Vagina (tissue), 2 donors: ENCODE data around the gene WASF3.

ENCODE experiments used
- CTCF ChIP-seq, 3 experiments: fragments of 450-650 bp in 2 of 3; fragments of 200-600 bp in 1 of 3; sonication (generic) in 1 of 3; IDR thresholded peaks; one replicate each; pipeline ENCODE4 v1.5.1; 2017 to 2019; ENCODE audit warnings: antibody characterized with exemption in 3 of 3, mild to moderate bottlenecking in 2 of 3, moderate library complexity in 2 of 3
- POLR2A ChIP-seq, 2 donors: fragments of 450-650 bp; IDR thresholded peaks; one replicate each; pipeline ENCODE4 v1.6.1; 2017; ENCODE audit warnings: antibody characterized with exemption in 2 of 2, mild to moderate bottlenecking in 2 of 2, moderate library complexity in 2 of 2
- POLR2AphosphoS5 ChIP-seq, 2 donors: sonication (generic); formaldehyde crosslinking; IDR thresholded peaks; one replicate each; pipeline ENCODE4 v1.9.0; 2017; ENCODE audit warnings: antibody characterized with exemption in 2 of 2, mild to moderate bottlenecking in 2 of 2, low read depth in 1 of 2; ENCODE audit not compliant: insufficient read depth in 1 of 2

DNA sequence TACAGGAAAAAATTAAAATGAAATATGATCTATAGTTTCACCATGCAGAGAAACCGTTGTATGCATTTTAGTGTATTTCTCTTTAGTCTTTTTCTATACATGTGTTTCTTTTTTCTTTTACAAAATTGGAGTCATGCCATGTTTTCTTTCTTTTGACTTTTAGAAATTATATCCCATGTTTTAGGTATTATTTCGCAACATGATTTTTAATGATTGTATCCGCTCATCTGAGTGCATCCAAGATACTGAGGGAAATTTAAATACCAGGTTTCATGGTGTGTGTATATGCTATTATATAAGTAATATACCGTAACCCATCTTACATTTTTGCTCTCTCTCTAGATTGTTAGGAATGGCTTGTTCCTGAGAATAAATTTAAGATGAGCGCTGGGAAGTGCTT is 120.8 kb downstream of the WASF3 start:
- TF ChIP-seq CTCF (IDR thresholded peaks at IDR 0.05) (no peak), POLR2A (IDR thresholded peaks at IDR 0.05) (no peak), POLR2AphosphoS5 (IDR thresholded peaks at IDR 0.05; ENCODE audit: insufficient read depth in 1 of 2, low read depth in 1 of 2) (no peak)
